Esophagus (tissue), 2 donors: Measurements from ENCODE around the gene POLE. TPM values are rescaled to one million over a fixed set of nuclear protein-coding genes. Genes with fewer than 3 reads are reported as not detected.

Source experiments
- H3K27ac ChIP-seq, 2 donors: one replicate each; pipeline ENCODE4 v1.5.1; 2013; ENCODE audit warnings: low read depth in 2 of 2, mild to moderate bottlenecking in 2 of 2, inconsistent platforms in 1 of 2, low read length in 1 of 2, moderate library complexity in 1 of 2
- H3K27me3 ChIP-seq, 2 donors: one replicate each; pipeline ENCODE4 v1.6.1; 2013; ENCODE audit warnings: low read length in 2 of 2, control low read depth in 1 of 2, mild to moderate bottlenecking in 1 of 2; ENCODE audit not compliant: insufficient read depth in 2 of 2, control insufficient read depth in 1 of 2
- H3K36me3 ChIP-seq, 2 donors: one replicate each; pipeline ENCODE4 v1.6.1; 2013; ENCODE audit warnings: low read length in 1 of 2; ENCODE audit not compliant: control insufficient read depth in 2 of 2, insufficient read depth in 2 of 2
- H3K4me1 ChIP-seq, 2 donors: one replicate each; pipeline ENCODE4 v1.6.1; 2013; ENCODE audit warnings: low read length in 1 of 2; ENCODE audit not compliant: control insufficient read depth in 2 of 2, insufficient read depth in 2 of 2
- H3K4me3 ChIP-seq, 2 donors: one replicate each; pipeline ENCODE4 v1.5.1; 2013; ENCODE audit warnings: low read length in 2 of 2, mild to moderate bottlenecking in 2 of 2, low read depth in 1 of 2, moderate library complexity in 1 of 2
- H3K9me3 ChIP-seq, 2 donors: one replicate each; pipeline ENCODE4 v1.6.1; 2013; ENCODE audit warnings: mild to moderate bottlenecking in 2 of 2, low read depth in 1 of 2, low read length in 1 of 2, moderate library complexity in 1 of 2; ENCODE audit not compliant: control insufficient read depth in 2 of 2, insufficient read depth in 1 of 2
- WGBS, 2 donors: extraction: QIAGEN DNeasy Blood & Tissue Kit; methylation state at CpG; one replicate each; pipeline ENCODE4 v1.1.7; 2013; 5-methylcytosine and 5-hydroxymethylcytosine counted together
- polyA plus RNA-seq, 2 donors: library from polyadenylated mRNA; stranded (reverse); fragments of 200-250 nt; gene quantifications; one replicate each; pipeline ENCODE4 v1.2.3, GENCODE V29; 2013
- donor health status: healthy with polysubstance abuse.
- donor health status: Bipolar disorder and iron deficiency.

POLE gene
- polyA plus RNA-seq, 2 donors, result 16.7 to 41.2 TPM

DNA sequence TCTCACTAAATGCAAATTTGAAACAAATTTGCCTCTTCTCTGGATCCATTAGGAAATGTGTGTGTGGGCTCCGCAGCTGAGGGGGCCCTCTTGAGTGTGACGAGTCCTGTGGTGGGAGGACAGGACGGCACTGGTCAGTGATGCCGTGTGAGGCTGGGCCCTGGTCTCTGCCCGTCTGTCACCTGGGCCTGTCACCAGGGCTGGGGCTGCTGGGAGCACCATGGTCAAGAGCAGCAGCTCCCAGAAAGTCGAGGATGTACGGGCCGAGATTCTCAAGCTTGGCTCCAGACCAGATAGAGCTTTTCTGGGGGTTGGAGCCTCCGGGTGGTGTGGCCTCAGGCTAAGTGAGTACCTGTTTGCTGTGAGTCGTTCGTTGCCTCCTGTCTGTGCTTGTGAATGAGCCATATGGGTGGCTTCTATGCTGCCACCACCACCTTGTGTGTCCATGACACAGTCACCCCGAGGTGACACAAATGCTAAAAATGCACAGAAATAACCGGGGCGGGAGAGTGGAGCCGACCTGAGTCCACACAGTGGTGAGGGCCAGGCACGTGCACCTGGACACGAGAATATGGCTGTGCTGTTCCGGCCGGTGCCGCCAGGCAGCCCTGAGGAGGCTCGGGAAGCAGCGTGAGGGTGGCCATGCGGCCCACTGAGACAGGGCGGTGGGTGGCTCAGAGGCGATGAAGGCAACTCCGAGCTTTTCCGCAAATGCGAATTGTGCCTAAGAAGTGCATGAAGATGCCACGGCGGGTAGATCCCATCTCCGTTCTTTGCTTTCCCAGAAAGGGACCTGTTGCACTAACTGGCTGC, 32.2 kb upstream of the POLE start:
- Histone ChIP-seq H3K4me3 (no peak overlapping the region), H3K27me3 (no peaks in the 10 kb centered on the region), H3K36me3 (peaks cover 7 to 53% of the 10 kb centered on the region in 2 donors), H3K9me3 (no peaks in the 10 kb centered on the region), H3K27ac (no peak overlapping the region), H3K4me1 (no peaks in the 10 kb centered on the region)
- 86 to 92% methylated on average over 31 of the region's 31 CpGs for WGBS, 2 donors

GRCh38 chr12:132718644-132719043, 31.5 kb upstream of the POLE start:
- WGBS, 2 donors, result 91% methylated on average over 19 to 21 of the region's 21 CpGs
- Histone ChIP-seq H3K36me3 (peaks cover 4 to 52% of the 10 kb centered on the region in 2 donors), H3K4me1 (no peaks in the 10 kb centered on the region)

DNA sequence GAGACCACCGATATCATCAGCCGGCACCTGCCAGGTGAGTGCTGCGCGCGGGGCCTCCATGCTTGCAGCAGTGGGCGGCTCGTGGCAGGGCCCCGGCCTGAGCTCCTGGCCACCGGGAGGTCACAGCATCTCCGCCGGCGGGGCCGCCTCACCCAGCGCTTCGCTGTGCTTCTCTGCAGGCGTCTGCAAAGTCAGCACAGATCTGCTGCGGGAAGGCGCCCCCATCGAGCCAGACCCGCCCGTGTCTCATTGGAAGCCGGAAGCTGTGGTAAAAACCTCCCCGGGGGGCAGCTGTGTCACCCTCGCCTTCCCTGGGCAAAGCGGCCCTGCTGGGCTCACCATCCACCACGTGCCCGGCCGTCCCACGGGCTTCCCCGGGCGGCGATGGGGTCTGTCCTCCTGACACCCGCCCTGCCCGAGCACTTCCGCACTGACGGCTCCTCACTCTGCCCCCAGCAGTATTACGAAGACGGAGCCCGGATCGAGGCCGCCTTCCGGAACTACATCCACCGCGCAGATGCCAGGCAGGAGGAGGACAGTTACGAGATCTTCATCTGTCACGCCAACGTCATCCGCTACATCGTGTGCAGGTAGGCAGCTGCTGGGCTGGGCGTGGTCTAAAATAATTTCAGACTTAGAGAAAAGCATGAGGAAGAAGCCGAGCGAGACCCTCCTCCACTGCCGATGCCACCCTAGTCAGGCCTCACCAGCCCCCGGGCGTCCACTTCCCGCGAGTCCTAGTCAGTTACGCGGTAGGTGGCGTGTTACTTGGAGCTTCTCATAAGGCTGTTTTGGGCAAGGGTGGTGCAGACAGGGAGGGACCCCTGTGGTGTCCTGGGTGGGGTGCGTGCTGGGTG, 30.6 kb upstream of the POLE start:
- no peak overlapping the region for H3K4me3 ChIP-seq
- no peaks in the 10 kb centered on the region for H3K9me3 ChIP-seq
- no peak overlapping the region for H3K27ac ChIP-seq
- H3K36me3 ChIP-seq, result peaks cover 0 to 44% of the 10 kb centered on the region in 2 donors
- H3K4me1 ChIP-seq, result no peaks in the 10 kb centered on the region
- WGBS, 2 donors, result 95 to 96% methylated on average over 59 to 61 of the region's 61 CpGs
- H3K27me3 ChIP-seq, result no peaks in the 10 kb centered on the region

More at GRCh38 chr12:132718644-132719043, 31.5 kb upstream of the POLE start:
- Histone ChIP-seq H3K9me3 (no peaks in the 10 kb centered on the region), H3K27me3 (no peaks in the 10 kb centered on the region), H3K4me3 (no peak overlapping the region), H3K27ac (no peak overlapping the region)

DNA sequence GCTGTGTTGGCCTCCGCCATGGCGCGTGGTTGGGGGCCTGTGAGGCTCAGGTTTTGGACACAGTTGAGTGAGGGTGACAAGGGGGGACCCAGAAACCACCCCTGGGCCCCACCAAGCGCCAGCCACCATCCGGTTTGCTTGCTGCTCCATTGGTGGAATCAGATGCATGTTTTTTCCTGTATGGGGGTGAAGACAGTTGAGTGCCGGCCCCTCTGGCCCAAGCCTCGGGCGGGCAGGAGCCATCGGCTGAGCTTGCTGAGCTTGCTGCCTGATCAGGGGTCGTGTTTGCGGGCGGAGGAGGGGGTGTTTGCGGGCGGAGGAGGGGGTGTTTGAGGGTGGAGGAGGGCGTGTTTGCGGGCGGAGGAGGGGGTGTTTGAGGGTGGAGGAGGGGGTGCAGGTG, 29.9 kb upstream of the POLE start:
- Histone ChIP-seq H3K27me3 (no peaks in the 10 kb centered on the region), H3K36me3 (peaks cover 0 to 44% of the 10 kb centered on the region in 2 donors), H3K27ac (no peak overlapping the region), H3K4me3 (no peak overlapping the region), H3K9me3 (no peaks in the 10 kb centered on the region), H3K4me1 (no peaks in the 10 kb centered on the region)
- WGBS, 2 donors, result 84 to 85% methylated on average over 17 of the region's 17 CpGs

DNA sequence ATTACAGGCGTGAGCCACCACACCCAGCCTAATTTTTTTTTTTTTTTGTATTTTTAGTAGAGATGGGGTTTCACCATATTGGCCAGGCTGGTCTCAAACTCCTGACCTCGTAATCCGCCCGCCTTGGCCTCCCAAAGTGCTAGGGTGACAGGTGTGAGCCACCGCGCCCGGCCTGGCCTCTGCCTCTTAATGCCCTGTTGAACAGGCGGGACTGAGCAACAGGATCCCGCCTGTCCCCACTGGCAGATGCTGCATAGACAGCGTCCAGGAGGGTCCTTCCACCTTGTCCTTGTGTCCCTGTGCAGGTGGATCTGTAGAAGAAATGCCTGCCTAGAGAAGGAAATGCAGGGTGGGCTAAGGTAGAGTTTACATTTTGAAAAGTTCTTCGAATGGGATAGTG, 29.2 kb upstream of the POLE start:
- no peak overlapping the region for H3K4me3 ChIP-seq
- H3K4me1 ChIP-seq, result no peaks in the 10 kb centered on the region
- no peak overlapping the region for H3K27ac ChIP-seq
- H3K27me3 ChIP-seq, result no peaks in the 10 kb centered on the region
- no peaks in the 10 kb centered on the region for H3K9me3 ChIP-seq
- 78 to 85% methylated on average over 11 of the region's 11 CpGs for WGBS, 2 donors
- H3K36me3 ChIP-seq, result peaks cover 0 to 44% of the 10 kb centered on the region in 2 donors

- H3K4me3 ChIP-seq, result no peak overlapping the region
- H3K4me1 ChIP-seq, result no peaks in the 10 kb centered on the region
- H3K36me3 ChIP-seq, result peaks cover 0 to 42% of the 10 kb centered on the region in 2 donors
- H3K27me3 ChIP-seq, result no peaks in the 10 kb centered on the region
- no peak overlapping the region for H3K27ac ChIP-seq
- H3K9me3 ChIP-seq, result no peaks in the 10 kb centered on the region
- 79 to 85% methylated on average over 9 of the region's 9 CpGs for WGBS, 2 donors
These were observed 28.7 kb upstream of the POLE start for GRCh38 chr12:132715874-132716273.

- 50 to 51% methylated on average over 2 of the region's 2 CpGs for WGBS, 2 donors
- no peak overlapping the region for H3K27ac ChIP-seq
These were observed 26.0 kb upstream of the POLE start for GRCh38 chr12:132713123-132713522.

GRCh38 chr12:132711080-132711843, 24.1 kb upstream of the POLE start:
- Histone ChIP-seq H3K4me3 (peak overlapping the region; percentile 90), H3K4me1 (no peaks in the 10 kb centered on the region), H3K9me3 (no peaks in the 10 kb centered on the region), H3K27ac (peak overlapping the region; percentile 12 to 80), H3K27me3 (no peaks in the 10 kb centered on the region), H3K36me3 (peaks cover 0 to 7% of the 10 kb centered on the region in 2 donors)
- WGBS, 2 donors, result 6 to 9% methylated on average over 57 to 59 of the region's 59 CpGs

More at GRCh38 chr12:132713123-132713522, 26.0 kb upstream of the POLE start:
- Histone ChIP-seq H3K4me1 (no peaks in the 10 kb centered on the region), H3K4me3 (no peak overlapping the region), H3K27me3 (no peaks in the 10 kb centered on the region), H3K9me3 (no peaks in the 10 kb centered on the region), H3K36me3 (peaks cover 0 to 21% of the 10 kb centered on the region in 2 donors)

GRCh38 chr12:132710405-132711079, 23.4 kb upstream of the POLE start, which contains the start of gene PGAM5:
PGAM5 (plus strand) TSS chr12:132710842; CDS start chr12:132710877, 35 bp downstream.
- Histone ChIP-seq H3K27ac (peak within 1 kb of the TSS; percentile 79 to 80), H3K4me3 (peak within 1 kb of the TSS; percentile 90), H3K9me3 (no peaks in the 10 kb centered on the region), H3K27me3 (no peaks in the 10 kb centered on the region), H3K4me1 (no peaks in the 10 kb centered on the region), H3K36me3 (peaks cover 0 to 7% of the 10 kb centered on the region in 2 donors)
- 1% methylated on average over 70 to 94 of the region's 94 CpGs for WGBS, 2 donors
